NCI-H446 treated with DMSO at 0.1 percent for 48 hours (cell line): ENCODE measurements around the gene CDKAL1.

Source experiments
- DNase-seq: peaks from one replicate; lab custom pipeline; 2025; lab: John Stamatoyannopoulos, UW

The CDKAL1 gene

GRCh38 chr6:21258665-21259064 lies 724.4 kb downstream of the CDKAL1 start:
- DNase-seq = no peak

- DNase-seq = no peak
Observed at GRCh38 chr6:21259660-21260059, 725.4 kb downstream of the CDKAL1 start.

DNA sequence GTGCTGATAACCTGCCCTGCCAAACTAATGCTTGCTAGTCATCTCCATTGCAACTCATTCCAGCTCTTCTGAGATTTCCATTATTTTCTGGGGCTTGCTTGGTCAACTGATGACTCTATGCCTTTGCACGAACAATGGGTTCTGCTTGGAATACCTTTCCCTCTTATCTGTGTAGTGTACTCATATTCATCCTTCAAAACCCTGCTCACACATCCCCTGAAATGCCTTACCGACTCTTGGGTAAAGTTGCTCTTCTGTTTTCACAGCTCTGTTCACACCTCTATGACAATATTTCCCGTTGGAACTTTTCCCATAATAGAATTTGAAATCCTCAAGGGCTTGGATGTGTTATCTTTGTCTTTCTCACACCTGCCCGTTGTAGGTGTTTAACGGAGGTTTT lies 728.2 kb downstream of the CDKAL1 start:
- DNase-seq = no peak

GRCh38 chr6:21263531-21264287 lies 729.5 kb downstream of the CDKAL1 start:
- no peak for DNase-seq

DNA sequence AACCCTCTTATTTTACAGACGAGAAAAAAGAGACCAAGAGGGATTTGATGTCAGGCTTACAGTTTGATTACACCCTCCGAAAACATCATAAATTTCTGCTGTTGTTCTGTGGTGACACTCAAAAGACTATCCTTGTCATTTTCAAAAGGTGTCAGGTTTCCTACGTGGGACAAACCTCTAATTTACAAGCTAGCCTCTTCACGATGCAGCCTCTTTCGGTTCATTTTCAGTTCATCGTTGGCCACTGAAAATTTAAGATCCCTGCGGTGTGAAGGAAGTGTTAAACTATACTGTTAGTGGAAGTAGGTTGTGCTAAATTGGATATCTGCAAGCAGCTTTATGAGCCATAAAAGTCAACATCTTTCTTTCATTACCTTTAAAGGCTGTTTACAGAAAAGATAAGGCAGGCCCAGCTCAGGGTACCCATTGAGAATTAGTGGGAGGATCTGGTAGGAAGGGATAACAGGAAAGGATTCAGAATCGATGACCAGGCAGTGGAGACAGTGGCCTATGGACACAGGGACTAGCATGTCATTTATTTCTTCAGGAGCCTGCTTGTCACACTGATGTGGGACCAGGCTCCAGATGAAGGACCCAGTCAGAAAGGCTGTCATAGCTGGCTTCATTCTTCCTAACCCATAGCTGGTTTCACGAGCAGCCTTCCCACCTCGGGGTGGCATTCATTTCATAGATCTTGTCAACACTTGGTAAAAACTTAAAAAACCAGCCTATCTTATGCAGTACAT lies 730.2 kb downstream of the CDKAL1 start:
- DNase-seq = no peak

- DNase-seq = no peak
Observed at GRCh38 chr6:21265034-21265729, 730.9 kb downstream of the CDKAL1 start.

GRCh38 chr6:21265730-21266044 lies 731.4 kb downstream of the CDKAL1 start:
- no peak for DNase-seq

DNA sequence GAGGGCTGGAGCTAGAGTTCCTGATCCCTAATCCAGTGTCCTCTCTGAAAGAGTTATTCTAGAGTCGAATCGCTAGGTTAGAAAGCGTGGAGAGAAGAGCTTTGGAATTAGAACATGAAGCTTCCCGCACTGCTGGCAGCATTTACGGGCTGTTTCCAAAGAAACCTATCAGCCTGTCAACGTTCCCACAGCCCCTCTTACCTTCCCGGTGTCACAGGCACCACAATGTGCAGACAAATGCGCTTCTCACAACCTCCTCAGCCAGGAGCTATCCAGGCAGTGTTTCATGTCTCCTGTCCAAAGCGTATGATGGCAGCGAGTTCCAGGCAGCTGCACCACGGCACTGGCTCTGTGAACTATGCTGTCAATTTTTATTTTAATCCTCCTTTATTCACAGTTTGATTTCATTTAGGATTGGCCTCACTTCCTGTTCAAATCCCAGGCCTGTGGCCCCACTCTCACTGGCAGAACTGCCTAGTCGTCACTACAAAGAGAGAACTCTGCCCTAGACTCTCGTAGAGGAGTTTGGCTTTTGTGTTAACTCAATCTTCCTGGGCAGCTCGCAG lies 736.5 kb downstream of the CDKAL1 start:
- no peak for DNase-seq

GRCh38 chr6:21271428-21272155 lies 737.3 kb downstream of the CDKAL1 start:
- DNase-seq = no peak

DNA sequence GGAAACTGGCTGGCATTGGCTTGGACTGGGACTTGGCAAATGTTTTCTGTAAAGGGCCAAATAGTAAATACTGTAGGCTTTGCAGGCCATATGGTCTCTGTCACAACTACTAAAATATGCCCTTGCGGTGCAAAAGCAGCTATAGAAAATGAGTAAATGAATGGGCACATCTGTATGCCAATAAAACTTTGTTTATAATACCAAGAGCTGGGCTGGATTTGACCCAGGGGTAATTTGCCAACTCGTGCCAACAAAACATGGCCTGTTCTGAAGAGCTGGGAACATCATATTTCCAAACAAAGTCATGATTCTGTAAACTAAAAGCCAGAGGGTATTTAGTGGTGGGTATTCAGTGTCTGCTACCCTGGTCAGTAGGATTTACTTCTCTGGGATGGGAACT lies 739.2 kb downstream of the CDKAL1 start:
- peak; percentile 62 for DNase-seq

DNA sequence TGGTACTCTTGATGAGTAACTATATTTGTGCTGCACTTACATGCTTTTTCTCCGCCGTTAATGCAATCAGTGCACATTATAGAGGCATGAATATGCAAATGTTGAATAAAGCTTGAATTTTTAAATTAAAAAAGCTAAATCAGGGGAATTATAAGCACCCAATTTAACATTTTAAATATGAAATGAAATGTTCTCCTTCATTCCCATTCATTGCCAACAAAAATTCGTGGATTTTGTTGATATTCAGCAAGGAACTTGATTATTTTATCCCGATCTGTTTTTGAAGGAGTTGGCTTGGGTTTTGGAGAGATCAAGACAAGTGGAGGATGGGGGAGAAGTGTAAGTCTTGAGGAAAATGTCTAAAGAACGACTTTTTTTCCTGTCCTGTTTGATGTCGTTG lies 740.6 kb downstream of the CDKAL1 start:
- DNase-seq = no peak

- DNase-seq = no peak
Observed at GRCh38 chr6:21277601-21278374, 743.5 kb downstream of the CDKAL1 start.

GRCh38 chr6:21278375-21278745 lies 744.1 kb downstream of the CDKAL1 start:
- DNase-seq = no peak

GRCh38 chr6:21279619-21280018 lies 745.4 kb downstream of the CDKAL1 start:
- no peak for DNase-seq

DNA sequence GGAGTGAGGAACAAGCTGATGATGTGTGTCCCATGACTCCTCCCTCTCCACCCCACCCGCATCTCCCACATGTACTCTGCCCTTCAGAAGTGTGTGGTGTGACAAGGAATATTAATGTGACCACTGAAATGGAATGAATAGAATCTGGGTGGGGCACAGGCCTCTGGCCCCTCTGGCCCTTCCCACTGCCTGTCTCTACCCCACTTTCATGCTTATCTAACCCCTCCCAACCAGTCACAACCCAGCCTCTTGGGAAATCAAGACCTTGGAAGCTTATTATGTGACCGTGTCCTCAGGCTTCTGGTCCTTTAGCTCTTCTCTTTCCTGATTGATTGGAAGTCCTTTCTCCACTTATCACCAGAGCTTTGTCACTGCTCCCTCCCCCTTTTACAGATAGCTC lies 747.1 kb downstream of the CDKAL1 start:
- no peak for DNase-seq
